HG02943 (cell line): Measurements from ENCODE around the gene SOCS1.
A peak's percentile ranks its signal among the peaks of the same experiment; 100 is the strongest.

Experiments
- ATAC-seq: cut with Tn5 transposase; IDR thresholded peaks from one replicate; pipeline ENCODE4 v1.9.1; 2021; ENCODE audit warnings: mild to moderate bottlenecking, low read depth, moderate library complexity; ENCODE audit not compliant: unreplicated experiment

Gene SOCS1

DNA sequence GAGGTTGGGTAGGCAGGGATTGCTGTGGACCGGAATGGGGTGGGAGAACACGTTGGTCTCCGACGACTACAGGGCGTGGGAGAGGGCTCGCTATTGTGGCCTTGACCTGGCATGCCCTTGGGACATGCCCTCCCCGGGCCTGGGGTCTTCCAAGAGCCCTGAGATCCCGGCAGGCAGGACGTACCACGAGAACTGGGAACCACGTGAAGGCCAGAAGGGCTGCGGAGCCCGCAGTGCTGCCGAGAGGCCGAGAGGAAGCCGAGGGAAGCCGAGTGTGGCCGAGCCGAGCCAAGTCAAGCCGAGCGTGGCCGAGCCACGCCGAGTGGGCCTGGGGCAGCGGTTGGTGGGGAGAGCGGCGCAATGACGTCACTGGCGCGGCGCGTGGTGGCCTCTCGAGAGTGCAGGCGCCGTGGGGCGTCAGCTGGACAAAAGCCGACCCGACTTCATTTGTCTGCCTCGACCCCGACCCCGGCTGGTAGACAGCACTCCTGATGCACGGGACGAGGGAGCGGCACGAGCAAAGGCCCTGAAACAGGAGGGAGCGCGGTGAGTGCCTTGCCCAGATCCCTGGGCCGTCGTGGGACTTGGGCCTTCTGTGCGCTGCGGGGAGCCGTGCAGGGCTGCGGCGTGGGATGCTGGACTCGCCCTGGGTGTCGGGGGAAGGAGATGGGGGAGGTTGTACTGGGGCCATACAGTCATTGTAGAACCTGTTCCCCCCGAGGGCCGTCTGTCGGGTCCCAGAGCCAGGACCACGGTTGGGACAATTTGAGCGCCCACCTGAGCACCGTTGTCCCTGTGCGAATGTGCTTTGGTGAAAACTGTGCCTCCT, 6.6 kb downstream of the SOCS1 start:
- ATAC-seq, result no peak

DNA sequence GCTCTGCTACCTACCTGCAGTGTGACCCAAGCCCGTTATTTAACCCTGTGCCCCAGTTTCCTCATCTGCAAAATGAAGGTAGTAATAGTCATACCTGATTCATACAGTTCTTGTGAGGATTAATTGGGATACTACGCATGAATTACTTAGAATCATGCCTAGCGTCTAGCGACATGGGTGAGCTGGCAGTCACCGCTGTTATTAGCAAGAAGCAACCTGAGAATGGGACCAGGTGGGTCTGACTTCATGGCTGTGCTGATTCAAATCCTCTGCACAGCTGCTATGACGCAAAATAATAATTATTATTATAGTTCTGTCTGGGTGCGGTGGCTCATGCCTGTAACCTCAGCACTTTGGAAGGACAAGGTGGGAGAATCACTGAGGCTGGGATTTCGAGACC, 7.9 kb downstream of the SOCS1 start:
- no peak for ATAC-seq

DNA sequence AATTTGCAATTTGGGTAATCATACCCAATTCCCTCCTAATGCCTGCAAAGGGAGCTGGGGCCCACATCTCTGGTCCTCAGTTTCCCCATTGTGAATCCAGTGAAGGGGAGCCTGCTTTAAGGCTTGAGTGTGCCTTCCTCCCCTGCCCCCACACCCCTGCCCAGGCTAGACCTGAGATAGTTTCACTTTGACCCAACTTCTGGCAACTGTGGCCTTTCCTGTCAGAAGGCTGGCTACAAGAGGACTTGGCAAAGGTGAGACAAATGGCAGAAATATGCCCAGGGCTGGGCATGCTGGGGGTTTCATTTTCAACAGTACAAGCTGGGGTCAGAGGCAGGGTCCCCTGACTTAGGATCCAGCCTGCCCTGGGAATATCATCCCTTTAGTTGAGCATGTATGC, 10.0 kb downstream of the SOCS1 start:
- no peak for ATAC-seq

DNA sequence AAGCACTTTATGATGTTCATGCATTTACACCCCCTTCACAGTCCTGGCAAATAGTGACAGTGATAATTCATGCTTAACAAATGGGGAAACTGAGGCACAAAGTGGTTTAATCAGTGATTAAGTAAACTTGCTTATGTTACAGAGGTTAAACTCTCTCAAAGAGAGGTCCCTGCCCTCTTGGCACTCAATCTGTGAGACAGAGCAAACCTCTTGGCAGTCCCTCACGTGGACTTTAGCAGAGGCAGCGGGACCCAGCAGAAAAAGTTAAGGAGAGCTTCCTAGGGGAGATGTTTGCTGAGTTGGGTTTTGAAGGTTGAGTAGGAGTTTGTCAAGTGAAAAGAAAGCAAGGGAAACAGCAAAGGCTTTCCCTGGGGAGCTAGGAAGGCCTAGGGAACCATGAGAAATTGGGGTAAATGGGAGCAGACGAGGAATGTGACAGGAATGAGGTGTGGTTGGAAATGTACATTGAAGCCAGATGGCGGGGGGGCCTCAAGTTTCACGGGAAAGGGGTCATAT, 10.7 kb downstream of the SOCS1 start:
- no peak for ATAC-seq

DNA sequence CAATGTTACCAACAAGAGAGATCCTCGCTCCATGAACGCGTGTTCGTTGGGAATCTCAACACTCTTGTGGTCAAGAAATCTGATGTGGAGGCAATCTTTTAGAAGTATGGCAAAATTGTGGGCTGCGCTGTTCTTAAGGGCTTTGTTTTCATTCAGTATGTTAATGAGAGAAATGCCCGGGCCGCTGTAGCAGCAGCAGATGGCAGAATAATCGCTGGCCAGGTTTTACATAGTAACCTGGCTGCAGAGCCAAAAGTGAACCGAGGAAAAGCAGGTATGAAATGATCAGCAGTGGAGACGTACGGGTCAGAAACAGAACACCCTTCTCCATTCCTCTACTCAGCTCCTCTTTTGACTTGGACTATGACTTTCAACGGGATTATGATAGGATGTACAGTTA, 13.3 kb downstream of the SOCS1 start:
- no peak for ATAC-seq

DNA sequence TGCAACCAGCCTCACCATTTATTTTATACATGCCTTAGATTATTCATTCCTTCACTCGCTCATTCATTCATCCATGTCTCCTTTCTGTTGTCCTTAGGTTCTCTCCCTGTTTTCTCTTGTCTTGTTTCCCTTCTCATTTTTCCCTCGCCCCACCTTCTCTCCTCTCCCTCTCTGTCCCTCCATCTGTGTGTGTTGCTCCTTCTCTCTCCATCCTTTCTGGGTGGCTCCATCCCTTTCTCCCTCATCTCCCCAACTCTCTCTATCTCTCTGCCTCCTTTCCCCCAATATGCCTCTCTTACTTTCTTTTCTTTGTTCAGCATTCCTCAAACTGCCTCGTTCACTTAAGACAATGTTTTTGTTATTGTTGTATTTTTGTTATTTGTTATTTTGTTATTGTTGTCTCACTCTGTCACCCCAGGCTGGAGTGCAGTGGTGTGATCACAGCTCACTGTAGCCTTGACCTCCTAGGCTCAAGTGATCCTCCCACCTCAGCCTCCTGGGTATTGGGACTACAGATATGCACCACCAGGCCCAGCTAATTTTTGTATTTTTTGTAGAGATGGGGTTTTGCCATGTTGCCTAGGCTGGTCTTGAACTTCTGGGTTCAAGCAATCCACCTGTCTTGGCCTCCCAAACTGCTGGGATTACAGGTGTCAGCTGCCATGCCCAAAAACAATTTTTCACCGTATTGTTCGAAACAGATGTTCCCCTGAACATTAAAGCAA, 14.4 kb downstream of the SOCS1 start:
- ATAC-seq, result no peak

DNA sequence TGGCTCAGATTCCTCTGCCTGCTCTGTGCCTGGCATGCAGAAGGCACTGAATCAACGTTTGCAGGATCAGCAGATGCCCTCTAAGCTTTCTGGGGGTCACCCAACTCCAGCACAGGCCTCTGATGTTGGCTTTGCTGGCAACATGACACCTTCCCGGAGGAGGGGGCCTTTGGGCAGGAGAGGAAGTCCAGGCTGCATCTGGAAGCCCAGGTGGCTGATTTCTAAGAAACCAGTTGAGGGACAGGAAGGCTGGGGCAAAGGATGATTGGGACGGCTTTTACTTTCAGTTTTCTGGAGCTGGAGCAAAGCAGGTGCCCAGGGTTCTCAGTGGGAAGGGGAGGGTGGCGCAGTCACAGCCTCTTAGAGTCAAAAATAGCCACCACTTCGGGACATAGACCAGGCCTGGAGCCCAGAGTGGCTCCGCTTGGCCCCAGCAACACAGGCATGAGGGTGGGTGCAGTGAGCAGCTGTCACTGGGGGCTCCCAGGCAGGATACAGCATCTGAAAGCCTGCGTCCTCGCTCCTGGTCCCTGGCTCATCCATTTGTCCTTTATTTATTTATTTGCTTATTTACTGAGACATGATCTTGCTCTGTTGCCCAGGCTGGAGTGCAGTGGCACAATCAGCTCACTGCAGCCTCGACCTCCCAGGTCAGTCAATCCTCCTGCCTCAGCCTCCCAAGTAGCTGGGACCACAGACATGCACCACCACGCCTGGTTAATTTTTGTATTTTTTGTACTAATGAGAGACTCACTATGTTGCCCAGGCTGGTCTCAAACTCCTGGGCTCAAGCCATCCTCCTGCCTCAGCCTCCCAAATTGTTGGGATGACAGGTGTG, 15.1 kb downstream of the SOCS1 start:
- no peak for ATAC-seq

DNA sequence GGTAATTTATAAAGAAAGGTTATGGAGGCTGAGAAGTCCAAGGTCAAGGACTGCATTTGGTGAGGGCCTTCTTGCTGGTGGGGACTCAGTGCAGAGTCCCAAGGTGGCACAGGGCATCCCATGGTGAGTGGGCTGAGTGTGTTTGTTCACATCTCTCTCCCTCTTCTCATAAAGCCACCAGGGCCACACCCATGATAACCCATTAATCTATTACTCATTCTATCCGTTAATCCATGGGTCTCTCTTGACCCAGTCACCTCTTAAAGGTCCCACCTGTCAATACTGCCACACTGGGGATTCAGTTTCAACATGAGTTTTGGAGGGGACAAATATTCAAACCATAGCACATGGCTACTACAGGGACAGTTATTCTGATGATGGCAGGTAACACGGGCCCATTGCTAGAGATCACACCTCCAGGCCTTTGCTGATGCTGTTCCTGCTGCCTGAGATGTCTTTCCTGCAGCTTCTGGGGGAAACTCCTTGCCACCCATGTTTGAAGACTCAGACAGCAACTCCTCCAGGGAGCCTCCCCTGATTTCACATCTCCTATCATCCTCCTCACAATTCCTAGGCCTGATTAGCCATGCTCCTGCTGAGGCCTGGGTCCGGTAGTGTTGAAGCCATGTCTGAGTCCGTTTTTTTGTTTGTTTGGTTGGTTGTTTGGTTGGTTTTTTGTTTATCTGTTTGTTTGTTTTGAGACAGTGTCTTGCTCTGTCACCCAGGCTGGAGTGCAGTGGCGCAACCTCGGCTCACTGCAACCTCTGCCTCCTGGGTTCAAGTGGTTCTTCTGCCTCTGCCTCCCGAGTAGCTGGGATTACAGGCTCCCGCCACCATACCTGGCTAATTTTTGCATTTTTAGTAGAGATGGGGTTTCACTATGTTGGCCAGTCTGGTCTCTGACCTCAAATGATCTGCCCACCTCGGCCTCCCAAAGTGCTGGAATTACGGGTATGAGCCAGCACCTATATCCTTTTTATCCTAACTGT, 16.1 kb downstream of the SOCS1 start:
- ATAC-seq, result no peak

DNA sequence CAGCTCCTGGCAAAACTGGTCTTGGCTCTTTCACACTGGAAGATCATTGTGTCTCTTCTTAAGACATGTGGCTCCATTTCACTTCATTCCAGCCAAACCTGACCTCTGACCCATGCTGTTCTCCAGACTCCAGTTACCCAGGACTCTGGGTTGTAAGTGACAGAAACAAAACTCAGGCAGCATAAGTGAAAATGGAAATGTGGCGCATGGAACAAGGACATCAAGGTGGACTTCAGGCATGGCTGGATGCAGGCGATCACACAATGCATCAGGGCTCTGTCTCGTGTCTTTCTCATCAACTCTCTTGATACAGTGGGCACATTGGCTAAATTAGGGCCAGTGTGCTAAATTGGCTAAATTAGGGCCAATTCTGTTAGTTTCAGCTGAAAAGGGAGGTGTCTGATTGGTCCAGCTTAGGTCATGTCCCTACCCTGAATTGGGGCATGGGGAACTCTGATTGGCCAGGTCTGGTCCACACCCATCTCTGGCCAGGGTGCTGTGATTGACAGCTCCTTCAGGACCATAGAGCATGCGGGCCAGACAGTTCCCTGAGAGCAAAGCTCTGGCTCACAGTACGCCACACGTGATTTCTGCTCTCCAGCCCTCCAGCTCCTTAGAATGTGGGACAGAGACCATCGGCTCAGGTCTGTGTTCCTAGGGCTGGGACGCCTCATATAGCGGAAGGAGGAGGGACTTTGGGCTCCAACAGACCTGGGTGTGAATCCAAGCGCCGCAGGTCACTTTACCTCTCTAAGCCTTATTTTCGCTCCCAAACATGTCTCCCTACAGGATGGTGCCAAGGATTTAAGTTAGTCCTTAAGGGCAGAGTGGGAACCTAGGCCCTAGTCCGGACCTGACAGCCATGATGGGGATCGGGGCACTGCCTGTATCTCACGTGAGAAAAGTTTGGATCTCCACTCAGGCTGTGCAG, 17.5 kb downstream of the SOCS1 start:
- ATAC-seq, result no peak

DNA sequence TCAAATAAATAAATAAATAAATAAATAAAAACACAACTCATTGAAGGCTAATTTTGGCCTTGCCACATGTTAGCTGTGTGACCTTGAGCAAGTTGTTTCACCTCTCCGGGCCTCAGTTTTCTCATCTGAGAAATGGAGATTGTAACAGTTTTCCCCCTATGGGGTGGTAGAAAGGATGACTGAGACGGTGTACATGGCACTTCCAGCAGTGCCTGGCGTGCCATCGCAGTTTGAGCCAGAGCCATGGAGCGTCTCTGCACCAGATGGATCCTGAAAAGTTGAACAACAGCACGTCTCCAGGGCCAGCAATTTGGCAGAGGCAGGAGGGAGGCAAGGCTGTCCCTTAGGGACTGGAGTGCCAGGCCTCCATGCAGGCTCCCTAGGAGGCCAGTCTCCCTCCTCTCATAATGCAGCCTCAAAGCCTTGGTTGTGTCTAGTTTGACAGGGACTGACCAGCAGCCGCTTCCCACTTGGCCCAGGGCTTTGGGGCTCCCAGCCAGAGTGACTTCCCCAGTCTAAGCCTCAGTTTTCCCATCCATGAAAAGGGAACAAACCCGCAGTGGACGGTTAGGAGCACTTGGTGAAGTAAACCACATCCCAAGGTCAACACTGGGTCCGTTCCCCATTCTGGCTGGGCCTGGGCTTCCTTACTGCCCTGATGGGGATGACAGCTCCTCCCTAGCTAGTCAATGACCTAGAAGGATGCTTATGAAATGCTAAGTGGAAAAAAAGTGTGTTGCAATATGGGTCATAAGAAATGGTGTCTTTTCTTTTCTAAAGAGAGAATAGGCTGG, 19.3 kb downstream of the SOCS1 start:
- no peak for ATAC-seq

DNA sequence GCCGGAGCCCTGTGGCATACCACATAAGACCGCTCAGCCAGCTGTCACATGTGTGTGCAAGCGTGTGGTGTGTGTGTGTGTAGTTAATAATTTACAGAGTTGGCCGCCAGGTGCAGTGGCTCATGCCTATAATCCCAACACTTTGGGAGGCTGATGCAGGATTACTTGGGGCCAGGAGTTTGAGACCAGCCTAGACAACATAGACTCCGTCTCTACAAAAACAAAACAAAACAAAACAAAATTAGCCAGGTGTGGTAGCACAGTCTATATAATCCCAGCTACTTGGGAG, 20.4 kb downstream of the SOCS1 start:
- ATAC-seq, result no peak

DNA sequence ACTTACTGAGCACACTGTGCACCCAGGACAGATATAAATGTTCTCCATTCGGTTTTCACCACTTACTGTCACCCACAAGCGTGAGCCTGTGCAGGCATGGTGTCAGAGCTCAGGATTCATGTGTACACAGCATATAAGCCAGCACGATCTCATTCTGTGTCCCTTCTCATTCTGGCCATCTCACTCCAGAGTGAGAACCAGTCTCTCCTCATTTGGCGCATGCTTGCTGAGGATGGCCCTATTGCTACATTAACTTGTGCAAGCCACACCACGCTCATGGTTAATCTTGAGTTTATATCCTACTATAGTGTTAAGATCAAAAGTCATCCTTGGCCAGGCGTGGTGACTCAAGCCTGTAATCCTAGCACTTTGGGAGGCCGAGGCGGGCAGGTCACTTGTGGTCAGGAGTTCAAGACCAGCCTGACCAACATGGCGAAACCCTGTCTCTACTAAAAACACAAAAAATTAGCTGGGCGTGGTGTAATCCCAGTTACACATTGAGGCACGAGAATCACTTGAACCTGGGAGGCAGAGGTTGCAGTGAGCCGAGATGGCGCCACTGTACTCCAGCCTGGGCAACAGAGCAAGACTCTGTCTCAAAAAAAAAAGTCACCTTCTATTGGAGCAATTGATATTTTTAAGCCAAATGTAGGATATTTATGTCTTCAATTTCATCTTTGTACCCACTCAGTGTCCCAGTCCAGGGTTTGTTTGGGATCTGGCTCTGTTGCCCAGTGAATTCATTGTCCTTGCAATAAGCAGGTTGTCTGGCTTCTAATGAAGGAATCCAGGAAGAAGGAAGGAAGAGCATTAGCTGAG, 20.9 kb downstream of the SOCS1 start:
- ATAC-seq, result no peak

DNA sequence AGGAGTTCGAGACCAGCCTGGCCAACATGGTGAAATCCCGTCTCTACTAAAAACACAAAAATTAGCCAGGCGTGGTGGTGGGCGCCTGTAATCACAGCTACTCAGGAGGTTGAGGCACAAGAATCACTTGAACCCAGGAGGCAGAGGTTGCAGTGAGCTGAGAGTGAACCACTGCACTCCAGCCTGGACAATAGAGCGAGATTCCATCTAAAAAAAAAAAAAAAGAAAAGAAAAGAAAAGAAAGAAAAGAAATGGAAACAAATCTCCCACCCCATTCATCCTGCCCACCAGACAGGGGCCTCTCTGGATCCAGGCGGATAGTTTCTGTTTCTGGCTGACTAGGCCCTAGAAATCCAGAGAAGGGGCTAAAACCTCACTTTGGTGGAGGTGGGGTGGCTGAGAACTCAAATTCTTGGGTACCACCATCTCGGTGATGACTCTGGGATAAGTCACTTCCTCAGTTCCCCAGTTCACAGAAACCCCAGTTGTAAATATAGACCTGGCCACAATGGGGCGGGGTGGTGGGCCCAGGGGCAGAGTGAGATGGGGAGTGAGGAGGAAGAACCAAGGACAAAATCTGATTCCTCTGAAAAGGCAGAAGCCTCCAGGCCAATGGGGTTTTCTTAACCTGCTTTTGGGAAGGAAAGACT, 22.2 kb downstream of the SOCS1 start:
- no peak for ATAC-seq

DNA sequence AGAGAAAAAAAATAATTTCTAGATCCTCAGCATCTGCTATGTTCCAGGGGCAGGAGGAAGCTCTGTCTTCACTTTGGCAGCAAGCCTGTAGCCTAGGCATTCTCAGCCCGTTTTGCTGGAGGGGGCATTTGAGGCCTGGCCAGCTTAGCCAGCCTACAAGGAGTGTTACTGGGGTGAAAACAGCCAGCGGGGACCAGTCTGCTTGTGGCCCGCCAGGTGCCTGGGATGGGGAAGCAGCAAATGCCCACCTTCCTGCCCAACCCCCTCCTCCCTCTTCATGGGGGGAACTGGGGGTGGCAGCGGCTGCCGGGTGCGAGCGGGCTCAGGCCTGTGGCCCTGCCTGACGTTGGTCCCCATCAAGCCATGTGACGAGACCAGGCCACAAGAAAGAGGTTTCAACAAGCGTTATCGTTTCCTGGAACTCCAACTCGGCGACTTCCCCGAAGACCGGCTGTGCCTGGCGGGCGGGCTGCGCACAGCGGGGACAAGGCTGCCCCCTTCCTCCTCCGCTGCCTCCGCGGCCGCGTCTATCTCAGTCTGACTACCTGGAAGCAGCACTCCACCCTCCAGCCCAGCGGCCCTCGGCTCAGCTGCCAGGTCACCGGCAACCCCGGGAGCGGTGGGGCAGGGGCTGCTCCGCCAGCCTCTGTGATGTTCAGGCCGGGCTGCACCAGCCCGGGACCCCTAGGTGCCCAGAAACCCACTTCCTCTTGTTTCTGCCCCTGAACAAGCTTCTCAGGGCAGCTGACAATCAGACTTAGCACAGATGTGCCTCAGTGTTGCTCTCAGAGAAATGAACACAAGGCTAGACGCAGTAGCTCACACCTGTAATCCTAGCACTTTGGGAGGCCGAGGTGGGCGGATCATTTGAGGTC, 22.9 kb downstream of the SOCS1 start:
- peak; percentile 56 for ATAC-seq

DNA sequence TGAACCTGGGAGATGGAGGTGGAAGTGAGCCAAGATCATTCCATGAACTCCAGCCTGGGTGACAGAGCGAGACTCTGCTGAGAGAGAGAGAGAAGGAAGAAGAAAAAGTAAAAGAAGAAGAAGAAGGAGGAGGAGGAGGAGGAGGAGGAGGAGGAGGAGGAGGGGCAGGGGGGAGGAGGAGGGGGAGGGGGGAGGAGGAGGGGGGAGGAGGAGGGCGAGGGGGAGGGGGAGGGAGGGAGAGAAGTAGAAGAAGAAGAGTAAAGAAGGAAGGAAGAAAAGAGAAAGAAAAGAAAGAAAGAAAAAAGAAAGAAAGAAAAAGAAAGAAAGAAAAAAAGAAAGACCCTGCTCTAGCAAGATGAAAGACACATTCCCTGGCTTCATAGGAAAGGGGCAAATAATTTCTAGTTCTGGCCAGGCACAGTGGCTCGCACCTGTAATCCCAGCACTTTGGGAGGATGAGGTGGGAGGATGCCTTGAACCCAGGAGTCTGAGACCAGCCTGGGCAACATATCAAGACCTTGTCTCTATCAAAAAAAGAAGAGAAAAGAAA, 23.6 kb downstream of the SOCS1 start:
- no peak for ATAC-seq
